Stimulated activated CD8-positive, alpha-beta memory T cell treated with anti-CD3 and anti-CD28 coated beads, Interleukin-4, amount 100 ng/mL, for 48 hours (primary cell): ENCODE measurements around the gene HSPA12B.

Experiments used
- DNase-seq: peaks from one replicate; pipeline ENCODE4 v3.0.0-alpha.2; 2020

Gene HSPA12B

DNA sequence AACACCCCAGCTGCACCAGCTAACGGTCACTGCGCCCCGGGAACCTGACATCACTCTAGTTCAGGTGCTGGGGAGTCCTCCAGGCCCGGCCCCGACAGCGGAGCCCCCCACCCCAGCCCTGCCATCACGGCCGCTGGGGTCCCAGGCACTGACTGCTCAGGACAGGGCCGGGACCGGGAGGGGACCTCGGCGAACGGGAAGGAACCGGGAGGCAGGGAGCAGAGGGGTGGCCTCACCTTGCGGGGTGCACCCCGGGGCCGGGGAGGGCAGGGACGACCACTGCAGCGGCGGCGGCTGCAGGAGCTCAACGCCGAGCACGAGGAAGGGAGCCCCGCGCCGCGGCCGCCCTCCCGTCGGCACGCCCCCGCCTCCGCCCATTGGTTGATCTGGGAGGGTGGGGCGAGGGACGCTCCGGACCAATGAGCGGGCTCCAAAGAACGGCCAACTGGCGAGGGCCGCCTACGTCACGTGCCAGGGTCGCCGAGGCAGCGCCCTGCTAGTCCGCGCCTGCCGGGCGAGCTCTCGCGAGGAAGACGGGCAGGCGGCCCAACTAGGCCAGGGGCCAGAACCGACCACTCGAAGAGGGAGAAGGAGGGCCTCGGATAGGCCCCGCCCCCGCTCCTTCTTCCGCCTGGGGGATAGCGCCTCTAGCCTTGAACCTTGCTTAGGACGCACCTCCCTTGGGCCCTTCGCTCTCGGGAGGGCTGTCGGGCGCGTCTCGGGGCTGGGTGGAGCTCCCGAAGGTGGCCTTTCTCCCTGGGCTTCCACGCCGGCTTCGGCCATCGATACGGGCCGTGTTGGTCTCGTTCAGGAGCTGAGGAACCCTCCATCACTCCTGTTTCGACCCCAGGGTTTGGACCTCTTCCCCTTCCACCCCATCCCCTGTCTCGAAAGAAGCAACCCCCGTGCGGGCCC is 35.2 kb downstream of the HSPA12B start, which contains the start of gene ADISSP:
TSS of gene ADISSP (minus strand) at position 327 of the 915 bp plus-strand sequence. CDS start 7,653 bp downstream, outside the sequence.
- DNase-seq: peak; percentile 98

DNA sequence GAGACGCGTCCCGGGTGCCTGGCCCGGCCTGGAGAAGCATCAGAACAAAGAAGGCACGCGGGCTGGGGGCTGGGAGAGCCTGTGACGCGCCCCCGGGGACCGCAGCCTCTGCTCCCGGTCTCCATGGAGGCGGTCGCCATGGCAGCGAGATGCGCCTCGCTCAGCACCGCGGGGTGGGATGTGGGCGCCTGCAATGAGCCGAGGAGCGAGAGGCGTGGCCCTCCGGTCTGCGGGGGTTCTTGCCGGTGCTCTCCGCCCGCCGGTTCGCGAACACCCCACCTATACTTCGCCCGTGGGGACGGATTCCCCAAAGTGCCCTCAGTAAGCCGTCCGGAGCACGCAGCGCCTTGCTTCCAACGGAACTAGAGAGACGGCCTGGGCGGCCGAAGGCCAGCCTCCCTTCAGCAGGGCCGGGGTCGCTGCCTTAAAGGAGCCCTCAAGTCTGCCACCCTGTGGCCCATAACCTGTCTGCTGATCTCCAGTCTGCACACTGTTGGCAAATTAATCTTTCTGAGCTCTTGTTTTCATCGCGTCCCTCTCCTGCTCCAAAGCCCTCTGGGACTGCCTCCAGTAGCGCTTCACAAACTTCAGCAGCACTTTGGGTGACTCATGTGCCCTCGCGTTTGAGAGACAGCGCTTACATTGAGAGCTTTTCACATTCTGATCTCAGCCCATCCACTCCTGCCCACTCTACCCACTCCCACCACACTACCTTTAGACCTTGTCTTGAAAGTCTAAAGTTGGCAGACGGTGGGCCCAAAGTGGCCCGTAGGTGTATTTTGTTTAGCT is 36.1 kb downstream of the HSPA12B start:
- DNase-seq: peak; percentile 87

DNA sequence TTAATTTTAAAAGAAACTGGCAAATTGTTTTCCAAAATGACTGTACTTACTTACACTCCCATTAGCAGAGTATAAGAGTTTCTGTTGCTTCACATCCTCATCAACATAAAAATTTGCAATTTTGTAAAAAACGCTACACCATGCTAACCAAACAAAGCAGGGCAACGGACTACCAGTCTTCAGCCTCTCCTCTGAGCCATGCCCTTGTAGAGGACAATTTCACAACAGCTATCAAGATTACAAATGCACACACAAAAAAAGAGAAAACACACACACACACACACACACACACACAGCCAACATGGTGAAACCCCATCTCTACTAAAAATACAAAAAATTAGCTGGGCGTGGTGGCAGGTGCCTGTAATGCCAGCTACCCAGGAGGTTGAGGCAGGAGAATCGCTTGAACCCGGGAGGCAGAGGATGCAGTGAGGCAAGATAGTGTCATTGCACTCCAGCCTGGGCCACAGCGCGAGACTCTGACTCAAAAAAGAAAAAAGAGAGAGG is 39.1 kb downstream of the HSPA12B start:
- no peak for DNase-seq

DNA sequence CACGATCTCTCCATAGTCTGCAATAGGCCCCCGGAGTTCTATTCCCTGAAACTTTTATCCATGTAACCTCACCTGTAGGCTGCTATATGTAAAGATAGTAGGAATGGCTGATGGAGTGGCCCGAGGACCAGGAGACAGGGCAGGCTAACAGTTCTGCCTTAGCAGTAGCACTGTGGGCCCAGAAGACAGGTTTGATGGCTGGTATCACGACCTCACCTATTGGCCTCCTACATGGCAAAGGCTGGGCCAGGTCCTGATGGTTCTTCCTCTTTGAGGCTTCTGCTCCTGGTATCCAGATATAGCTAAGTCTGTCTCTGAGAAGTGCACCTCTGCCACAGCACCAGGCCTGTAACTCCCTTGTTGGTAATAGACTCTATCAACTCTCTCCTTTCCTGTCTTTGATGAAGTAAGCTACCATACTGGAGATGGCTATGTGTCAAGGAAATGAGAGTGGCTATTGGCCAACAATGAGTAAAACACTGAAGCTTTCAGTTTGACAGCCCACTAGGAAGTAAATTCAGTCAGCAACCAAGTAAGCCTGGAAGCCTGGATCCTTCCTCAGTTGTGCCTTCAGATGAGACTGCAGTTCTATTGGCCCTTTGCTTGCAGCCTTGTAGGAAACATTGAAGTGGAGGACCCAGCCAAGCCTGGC is 43.1 kb downstream of the HSPA12B start:
- no peak for DNase-seq

DNA sequence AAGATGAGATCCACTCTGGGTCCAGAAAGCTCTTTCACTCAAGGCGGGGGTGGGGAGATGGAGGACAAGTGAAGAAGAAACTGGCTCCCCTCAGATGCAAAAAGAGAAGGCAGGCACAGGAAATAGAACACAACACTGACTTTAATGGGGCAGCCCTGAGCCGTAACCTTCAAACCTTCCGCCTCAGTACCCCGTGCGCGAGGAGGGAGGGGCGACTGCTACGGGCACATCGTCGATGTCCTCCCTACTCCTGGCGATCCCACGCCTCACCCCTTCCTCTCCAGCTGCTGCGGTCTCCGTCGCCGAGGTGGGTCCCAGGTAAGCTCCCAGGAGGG is 44.9 kb downstream of the HSPA12B start:
- DNase-seq: no peak

DNA sequence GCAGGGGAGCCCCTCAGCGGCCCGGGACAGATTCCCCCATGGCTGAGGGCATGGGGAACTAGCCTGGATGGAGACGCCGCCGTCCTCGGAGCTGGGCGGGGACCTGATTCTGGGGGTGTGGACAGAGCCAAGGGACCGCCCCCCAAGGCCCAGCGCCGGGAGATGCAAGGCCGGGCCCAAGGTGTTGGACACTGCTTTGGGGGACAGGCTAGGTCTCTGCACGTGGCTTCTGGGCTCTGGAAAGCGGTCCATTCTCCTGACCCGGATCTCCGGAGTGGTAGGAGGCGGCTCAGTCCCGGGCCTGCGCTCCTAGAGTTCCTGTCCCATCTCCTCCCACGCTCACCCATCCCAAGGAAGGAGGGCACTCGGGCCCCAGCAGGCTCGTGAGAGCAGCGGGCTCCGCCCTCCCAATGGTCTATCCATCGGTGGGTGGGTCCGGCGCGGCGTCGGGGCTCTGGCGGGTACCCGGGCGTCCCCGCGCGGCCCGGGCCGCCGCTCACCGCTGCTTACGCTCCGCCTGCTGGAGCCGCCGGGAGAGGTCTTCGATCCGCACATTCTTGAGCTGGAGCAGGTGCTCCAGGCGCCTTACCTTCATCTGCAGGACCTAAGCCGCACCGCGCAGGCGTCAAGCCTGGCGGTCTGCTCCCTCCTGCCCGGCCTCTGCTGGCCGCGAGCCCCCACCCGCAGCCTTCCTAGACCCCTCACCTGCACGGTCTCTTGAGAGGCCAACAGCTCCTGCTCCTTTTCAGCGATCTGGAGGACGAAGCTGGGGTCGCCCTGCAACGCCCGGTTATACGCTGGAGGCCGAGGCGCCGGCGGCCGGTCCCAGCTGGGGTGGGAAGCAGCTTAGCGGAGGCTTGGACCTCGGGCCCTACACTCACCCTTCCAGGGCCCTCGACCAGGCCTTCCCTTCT is 45.5 kb downstream of the HSPA12B start:
- DNase-seq: peak; percentile 77

DNA sequence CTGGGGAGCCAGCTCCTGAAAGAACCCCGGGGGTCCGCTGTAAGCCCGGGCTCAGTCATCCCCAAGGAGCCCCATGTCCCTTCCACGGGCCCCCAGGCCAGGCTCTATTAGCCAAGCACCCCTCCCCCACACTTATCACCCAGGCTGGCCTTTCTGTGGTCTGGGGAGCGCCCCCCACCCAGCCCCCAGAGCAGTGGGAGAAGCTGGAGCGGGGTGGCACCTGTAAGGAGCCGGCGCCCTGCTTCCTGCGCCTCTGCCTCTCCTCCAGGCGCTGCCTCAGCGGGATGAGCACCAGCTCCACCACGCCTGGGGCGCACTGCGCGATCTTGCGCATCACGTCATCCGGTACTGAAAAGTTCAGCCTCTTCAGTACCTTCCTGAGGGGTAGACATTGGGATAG is 46.5 kb downstream of the HSPA12B start:
- no peak for DNase-seq

DNA sequence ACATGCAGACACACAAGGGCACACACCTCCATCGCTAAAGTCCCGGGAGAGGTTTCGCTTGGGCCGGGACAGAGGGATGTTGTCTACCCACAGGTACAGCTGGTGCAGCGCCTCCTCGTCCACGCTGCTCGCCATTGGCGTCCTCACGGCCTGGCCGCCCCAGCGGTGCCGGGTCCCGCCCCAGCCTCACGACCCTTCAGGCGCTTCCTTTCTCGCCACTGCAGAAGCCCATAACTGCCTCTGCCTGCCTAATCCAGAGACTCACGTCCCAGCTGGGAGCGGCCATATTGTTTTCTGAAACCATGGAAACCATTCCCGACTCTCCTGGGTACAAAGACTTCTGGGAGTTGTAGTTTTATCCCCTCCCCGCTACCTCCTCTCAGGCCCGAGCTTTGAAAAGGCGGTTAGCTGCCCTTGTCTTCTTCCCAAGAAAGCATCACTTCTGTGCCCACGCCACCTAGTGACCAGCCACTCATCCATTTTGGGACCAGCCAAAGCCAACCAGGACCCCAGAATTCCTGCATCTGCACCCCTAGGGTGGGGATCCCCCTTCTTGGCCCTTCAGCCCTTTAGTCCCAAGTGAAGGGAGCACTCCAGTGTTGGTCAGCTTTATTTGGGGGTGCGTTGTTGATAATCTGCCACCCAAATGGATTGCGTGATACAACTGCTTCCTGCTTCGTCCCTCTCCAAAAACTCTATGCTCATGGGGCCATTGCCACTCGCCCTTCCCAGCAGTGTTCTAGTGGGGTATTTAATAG is 48.8 kb downstream of the HSPA12B start, which contains the start of gene SPEF1:
TSS of gene SPEF1 (minus strand) at position 296 of the 758 bp plus-strand sequence. CDS start at position 135, 161 bp downstream.
- DNase-seq: peak; percentile 59

DNA sequence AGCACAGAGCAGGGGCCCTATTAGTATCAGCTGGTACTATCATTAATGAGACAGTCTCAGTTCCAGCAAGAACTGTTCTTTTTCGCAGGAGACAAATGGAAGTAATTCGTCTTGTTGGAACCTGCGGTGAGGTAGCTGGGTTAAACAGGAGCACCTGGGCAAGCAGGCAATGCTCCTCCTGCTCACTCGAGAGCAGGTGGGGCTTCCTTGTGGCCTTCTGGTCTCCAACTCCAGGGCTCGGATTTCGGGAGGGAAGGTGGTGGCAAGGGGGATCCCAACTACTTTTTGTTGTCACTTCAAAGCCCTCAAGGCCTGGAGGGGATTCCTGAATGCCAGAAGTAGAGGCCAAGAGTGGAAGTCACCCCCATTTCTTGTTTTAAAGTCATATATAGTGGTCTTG is 50.1 kb downstream of the HSPA12B start:
- no peak for DNase-seq

DNA sequence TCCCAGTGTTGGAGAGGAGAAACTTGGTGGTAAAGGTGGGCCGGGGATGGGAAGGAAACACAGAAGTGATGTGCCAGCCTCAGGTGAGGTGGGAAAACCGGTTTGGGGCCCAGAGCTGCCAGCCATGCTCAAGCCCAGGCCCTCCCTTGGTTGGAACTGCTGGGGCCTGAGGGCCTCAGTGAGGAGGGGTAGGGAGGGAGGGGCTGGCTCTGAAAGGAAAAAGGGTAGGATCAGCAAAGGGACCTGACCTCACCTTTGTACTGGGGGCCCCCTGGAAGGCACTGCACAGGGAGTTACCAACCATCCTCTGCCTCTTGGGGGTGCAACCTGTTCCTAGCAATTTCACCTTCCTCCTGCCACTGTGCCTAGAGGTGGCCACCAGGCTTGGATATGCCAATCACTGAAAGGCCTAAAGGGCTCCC is 50.6 kb downstream of the HSPA12B start:
- no peak for DNase-seq

DNA sequence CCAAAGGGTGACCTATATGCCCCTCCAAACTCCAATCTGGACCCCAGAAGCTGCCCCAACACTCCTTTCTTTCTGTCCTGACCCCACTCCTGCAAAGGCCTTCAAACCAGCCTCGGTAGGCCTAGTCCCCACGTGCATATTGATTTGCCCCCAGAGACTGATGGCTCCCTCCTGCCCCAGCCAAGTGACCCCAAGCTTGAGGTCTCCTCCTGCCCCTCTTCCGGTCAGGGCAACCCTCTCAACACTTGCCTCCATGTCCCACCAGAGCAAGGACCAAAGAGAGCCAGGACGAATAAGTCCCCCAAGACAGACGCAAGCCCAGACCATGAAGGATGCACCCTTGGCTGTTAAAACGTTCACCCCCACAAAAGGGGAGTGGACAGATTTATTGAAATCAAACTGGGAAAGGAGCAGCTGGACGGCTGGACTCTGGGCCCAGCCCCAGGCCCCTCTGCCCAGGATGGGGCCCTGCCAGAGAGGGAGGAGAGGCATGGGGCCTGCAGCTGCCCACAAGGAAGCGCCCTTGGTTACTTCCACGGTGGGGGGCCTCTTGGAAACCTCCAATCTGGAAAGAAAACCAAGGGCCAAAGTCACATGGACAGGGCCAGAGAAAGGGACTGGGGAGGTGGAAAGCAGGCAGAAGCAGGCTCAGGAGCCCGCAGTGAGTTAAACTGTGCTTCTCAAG is 51.2 kb downstream of the HSPA12B start:
- no peak for DNase-seq

DNA sequence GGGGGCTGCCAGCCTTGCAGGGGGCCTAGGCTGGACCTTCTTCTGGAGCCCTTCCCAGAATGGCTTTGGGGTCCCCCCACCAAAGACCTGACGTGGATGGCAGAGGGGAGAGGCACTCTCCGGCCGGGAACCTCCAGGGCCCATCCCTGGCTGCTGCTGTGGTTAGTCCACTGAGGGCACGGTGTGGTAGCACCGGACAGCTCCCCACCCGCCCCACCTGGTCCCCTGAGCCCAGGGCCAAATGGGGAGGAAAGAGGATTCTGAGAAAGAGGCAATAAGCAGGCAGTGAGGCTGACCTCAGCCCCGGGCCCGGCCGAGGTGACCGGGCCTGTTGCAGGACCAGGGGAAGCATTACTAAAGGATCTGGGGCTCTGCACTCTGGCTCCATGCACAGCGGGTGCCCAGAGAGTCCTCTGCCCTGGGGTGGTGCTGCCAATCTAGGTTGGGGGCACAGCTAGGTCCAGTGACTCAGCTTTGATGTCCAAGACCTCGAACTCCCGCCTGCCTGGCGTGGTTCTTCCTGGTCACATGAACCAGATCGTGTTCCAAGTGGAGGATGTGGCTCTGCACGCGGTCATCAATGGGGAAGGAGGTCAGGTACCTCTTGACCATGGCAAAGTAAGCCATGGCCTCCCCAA is 51.9 kb downstream of the HSPA12B start:
- no peak for DNase-seq

DNA sequence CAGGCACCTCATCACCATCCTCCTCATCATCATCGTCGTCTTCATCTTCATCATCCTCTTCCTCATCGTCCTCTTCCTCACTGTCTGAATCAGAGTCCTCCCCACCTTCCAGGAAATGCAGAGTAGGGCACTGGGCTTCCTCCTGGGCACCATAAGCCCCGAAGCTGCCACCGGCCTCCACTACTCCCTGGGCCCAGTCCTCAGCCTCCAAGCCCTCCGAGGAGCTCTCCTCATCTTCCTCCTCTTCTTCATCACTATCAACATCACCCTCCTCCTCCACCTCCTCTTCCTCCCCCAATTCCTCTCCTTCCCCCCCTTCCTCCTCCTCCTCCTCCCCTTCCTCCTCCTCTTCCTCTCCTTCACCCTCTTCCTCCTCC is 52.4 kb downstream of the HSPA12B start:
- DNase-seq: no peak

DNA sequence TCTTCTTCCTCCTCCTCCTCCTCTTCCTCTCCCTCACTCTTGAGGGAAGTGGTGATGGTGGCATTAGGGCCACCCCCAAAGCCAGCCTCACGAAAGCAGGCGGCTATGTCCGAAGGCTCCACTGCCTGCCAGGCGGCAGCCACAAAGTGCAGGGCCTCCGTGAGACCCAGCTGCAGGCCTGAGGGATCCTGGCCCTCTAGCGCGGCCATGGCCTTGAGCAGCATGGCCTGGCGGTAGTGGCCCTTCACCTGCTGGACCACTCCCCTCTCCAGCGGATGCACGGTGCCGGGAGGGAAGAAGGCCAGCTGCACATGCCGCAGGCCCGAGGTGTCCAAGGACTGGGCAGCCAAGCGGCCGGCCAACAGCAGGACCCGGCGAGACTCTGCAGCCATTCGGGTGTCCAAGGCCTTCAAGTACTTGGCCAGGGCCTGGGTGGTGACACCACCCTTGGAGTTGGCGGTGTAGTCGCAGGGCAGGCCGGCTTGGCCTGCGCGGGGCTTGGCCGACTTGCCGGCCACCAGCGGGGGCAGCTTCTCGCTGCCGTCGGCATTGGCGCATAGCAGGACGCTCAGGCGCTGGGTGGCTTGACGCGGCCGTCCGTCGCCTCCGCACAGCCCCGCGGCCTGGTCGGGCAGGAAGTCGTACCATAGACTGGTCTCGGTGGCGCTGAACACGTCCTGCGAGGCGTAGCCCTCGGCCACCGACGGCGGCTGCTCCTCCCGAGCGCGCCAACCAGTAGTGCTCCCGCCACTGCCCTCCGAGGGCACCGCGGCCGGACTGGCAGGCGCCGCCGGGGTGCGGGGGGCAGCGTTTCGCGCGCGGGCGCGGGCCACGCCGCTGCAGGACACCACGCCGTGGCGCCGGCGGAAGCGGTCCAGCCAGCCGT is 53.0 kb downstream of the HSPA12B start:
- DNase-seq: no peak

DNA sequence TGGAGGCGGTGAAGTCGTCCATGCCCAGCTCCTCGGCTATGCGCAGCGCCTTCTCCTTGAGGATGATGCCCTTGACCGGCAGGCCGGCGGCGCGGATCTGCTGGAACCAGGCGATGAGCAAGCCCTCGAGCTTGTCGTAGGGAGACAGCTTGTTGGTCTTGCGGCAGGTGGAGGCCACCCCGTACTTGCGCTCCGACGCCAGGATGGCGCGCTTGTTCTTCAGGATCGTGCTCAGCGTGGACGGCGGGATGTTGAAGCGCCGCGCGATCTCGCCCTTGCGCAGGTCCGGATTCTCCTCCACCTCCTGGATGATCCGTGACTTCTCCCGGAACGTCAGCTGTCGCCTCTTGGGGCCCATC is 53.6 kb downstream of the HSPA12B start:
- peak; percentile 65 for DNase-seq

DNA sequence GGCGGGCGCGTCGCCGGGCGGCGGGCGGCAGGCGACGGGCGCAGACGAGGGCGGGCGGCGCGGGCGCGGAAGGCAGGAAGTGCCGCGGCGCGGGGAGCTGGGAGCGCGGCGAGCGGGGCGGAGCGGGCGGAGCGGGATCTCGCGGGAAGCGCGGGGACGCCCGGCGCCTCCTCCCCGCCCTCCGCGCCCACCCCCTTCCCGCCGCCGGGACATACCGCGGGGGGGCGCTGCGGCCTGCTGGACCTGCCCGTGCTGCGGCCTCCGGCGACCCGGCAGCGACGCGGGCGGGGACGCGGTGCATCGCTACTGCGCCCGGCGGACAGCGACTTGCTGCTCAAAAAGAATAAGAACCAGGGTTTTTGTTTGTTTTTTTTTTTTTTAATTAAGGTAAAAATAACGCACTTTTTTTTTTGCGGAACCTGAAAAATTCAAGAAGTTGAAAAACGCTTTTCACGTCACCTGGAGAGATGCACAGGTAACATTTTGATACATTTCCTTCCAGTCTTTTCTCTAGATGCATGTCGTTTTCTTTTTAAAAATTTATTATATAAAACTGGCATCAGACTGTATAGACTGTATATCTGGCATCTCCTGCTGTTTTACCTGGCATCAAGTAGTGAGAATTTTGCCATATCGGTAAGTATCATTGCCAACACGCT is 54.3 kb downstream of the HSPA12B start, which contains the start of gene CENPB:
TSS of gene CENPB (minus strand) at position 76 of the 659 bp plus-strand sequence. CDS start 257 bp downstream, outside the sequence.
- DNase-seq: peak; percentile 94

DNA sequence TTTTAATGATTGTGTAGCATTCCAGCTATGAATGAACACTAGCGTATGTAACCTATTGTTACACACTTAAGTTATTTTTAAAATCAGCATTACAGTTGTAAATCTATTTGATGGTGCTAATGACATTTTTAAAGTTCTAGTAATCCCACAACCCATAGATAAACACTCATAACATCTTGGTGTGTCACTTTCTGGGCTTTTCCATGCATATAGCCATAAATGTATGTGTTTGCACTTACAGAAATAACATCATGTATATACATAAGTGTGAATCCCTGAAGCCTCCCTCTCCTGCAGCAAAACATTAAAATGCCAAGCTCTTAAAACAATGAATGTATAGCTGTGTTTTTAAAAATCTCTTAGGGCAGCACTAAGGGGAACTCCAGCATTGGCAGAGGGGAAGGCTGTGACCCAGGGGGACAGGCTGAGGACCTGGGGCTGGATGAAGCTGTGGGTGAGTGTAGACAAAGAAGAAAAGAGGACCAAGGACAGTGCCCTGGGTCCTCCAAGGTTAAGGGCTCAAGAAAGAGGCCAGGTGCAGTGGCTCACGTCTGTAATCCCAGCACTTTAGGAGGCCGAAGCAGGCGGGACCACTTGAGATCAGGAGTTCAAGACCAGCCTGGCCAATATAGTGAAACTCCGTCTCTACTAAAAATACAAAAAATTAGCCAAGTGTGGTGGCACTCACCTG is 55.0 kb downstream of the HSPA12B start:
- no peak for DNase-seq

DNA sequence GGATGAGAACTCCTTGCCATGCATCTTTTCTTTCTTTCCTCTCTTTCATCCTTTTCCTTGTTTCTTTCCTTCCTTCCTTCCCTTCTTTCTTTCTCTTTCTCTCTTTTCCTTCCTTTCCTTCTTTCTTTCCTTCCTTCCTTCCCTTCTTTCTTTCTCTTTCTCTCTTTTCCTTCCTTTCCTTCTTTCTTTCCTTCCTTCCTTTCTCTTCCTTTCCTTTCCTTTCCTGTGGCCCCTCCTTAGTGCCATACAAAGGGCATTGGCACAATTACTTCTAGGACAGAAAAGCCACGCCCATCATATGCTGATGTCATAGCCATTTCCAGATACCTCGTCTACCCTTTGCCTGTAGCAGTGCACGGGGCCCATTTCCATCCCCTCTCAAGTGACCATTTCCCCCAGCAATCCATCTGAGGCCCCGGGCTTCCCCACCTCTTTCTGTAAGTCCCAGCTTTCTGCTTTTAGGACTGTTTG is 56.2 kb downstream of the HSPA12B start:
- no peak for DNase-seq
